ENCODE data around the gene NOD1.
"Not testable (repeated sequence)": the region's sequence is repeated elsewhere in the genome, so short reads cannot be mapped to it uniquely, and the experiment has no call there.

NOD1 gene, protein sequence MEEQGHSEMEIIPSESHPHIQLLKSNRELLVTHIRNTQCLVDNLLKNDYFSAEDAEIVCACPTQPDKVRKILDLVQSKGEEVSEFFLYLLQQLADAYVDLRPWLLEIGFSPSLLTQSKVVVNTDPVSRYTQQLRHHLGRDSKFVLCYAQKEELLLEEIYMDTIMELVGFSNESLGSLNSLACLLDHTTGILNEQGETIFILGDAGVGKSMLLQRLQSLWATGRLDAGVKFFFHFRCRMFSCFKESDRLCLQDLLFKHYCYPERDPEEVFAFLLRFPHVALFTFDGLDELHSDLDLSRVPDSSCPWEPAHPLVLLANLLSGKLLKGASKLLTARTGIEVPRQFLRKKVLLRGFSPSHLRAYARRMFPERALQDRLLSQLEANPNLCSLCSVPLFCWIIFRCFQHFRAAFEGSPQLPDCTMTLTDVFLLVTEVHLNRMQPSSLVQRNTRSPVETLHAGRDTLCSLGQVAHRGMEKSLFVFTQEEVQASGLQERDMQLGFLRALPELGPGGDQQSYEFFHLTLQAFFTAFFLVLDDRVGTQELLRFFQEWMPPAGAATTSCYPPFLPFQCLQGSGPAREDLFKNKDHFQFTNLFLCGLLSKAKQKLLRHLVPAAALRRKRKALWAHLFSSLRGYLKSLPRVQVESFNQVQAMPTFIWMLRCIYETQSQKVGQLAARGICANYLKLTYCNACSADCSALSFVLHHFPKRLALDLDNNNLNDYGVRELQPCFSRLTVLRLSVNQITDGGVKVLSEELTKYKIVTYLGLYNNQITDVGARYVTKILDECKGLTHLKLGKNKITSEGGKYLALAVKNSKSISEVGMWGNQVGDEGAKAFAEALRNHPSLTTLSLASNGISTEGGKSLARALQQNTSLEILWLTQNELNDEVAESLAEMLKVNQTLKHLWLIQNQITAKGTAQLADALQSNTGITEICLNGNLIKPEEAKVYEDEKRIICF

DNA sequence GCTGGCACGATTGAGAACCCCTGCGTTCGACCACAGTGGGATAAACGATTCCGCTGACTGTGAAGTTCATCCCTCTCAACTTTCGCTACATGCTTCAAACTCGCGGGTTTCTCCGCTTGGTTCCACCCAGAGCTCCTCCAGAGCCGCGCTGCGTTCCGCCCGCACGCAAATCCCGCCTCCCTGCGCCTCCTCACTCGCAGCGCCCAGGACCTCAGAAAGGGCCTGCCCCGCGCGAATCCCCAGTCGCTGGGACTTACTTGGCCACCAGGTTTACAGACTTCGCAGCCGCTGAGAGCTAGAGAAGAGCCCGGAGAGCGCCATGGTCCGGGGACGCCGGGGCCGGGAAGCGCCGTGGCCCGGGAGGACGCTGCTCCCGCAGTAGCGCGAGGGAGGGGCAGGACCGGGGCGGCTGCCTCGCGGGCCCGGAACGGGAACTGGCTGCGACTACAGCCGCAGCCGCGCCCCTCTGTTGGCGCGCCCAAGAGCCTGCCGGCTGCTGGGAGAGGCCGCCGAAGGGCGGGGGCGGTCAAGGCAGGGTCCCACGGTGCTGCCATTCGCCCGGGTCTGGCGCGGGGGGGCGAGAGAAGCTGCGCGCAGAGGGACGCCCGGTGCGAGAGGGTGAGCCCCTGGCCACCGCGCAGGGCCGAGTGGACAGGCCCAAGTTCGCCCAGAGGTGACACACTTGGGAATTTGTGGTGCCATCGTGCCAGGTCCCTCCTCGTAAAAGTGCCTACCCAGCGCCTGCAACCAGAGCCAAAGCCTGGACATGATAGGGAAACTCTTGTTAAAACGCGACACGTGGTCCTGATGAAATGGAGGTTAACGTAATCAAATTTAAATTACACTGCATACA, at the start of gene NOD1:
Gene NOD1 (minus strand): TSS at position 436 of the 853 bp plus-strand sequence. CDS start 21,863 bp downstream, outside the sequence.
- no peak for DNase-seq (ENCODE audit: low read depth)

DNA sequence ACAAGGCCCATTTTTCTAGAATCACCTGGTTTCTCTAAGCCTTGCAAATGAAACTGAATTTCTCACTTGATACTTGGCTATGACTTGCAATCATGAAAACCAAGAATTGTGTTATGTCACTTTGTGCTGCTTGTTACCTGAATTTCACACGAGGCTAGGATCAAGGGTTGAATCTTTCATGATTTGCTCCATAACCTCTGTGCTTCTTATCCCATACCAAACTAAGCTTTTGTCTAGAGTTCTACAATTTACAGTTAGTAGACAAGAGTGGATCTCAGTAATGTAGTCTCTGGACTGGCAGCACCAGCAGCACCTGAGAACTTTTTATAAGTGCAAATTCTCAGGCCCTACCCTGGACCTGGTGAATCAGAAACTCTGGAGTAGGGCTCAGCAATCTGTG, 48.7 kb upstream of the NOD1 start:
- not testable (repeated sequence) for DNase-seq (ENCODE audit: low read depth)

DNA sequence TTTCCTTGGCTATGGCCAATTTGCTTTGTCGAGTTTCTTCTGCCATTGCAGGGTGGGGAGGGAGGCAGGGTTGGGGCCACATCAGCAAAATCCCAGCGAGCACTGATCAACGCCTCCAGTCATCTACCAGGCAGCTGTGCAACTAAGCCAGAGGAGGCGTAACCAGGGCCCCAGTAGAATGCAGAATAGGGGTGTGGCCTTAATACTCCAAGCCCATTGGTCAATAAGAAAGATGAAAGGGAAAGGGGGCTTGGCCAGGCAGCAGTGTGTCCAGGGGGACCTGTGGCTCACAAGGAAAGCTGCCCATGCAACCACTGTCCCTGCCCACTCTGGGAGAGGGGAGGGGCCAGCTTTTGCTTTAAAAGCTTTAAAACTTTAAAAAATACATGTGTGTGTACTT, 47.6 kb upstream of the NOD1 start:
- no peak for DNase-seq (ENCODE audit: low read depth)

DNA sequence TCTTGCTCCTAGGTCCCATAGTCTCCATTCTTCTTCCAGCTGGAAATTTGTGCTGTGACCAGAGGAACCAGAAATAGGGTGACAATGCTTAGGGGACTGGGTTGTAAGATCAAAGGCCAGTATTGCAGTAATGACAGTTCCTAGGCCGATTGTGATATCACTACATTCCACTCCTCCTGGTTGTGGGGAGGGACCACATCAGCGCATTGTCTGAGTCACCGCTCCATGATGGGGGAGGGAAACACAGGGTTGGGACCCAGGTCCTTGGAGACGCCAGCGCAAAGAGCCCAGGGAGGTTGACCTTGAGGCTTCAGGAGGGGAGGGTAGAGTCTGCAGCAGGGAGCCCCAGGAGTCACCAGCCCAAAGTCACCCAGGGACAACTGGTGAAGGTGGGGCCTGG, 46.8 kb upstream of the NOD1 start:
- no peak for DNase-seq (ENCODE audit: low read depth)

DNA sequence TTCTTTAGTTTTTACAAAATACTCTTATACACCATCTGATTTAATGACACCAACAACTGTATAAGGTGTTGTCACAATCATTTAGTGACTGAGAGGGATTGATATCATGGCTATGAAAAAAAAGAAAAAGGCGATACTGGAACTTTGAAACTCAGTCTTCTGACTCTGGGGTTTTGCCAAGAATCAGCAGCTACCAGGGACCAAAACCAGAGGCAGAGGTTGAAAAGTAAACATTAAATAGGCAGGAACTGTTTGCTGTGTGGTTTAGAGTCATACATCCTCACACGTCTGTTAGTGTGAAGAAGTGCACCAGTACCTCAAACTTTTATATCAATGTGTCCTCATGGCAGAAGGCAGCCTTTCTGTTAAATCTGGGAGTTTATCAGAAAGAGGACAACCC, 46.0 kb upstream of the NOD1 start:
- DNase-seq (ENCODE audit: low read depth), result no peak

DNA sequence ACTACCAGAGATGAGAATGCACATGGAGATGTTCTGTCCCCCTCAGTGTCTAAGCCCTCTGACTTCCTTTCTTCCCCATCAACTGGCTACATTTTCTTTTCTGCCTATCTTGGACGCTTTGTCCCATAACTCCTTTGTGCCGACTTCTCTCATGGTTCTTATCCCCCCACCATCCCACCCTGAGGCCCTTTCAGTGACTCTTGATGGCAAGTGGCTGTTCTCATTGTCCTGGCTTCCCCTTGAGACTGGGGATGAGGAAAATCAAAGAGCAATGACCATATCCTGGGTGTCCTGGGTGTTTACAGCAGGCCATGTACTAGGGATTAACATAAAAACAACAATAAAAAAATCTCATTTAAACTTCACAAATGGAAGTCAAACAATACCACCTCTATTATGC, 44.9 kb upstream of the NOD1 start:
- DNase-seq (ENCODE audit: low read depth), result no peak

DNA sequence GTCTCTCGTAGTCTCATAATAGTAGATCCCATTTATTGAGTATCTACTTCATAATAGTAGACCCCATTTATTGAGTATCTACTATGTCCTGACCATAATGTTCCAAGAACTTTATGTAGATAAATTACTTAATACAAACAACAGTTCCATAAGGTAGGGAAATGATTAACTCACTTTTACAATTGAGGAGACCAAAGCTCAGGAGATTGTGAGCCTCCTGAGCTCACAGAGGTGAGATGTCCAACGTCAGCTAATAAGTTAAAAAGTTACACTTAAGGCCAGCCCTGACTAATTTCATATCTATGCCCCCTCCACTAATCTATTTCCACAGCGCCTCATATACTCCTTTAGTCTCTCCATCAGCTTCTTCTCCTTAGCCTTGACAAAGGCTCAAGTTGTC, 43.6 kb upstream of the NOD1 start:
- no peak for DNase-seq (ENCODE audit: low read depth)

DNA sequence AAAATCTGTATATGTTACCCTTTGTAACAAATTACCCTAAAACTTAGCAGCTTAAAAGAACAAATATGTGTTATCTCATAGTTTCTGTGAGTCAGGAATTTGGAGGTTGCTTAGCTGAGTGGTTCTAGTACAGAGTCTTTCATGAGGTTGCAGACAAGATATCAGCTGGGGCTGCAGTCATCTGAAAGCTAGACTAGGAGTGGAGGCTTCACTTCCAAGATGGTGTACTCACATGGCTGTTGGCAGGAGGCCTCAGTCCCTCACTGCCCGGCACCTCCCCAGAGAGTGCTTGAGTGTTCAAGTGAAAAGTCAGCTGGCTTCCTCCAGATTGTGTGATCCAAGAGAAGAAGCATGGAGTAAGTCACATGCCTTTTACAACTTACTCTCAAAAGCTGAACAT, 42.9 kb upstream of the NOD1 start:
- no peak for DNase-seq (ENCODE audit: low read depth)

DNA sequence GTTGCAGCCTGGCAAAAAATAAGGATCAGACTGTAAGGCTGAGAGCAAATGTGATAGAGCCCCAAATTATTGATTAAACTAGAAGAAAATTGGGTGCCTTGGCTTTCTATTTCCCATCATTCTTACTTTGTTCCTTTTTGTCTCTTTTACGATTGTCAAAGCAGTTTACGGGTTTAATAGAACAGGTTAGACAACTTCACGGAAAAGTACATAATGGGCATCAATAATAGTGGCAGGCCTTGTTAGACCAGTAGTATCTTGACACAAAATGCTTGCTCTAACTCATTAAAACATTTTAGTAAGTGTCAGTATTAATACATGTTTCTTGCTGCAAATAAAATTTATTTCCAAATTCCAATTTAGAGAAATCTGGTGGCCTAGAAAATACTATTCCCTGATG, 40.5 kb upstream of the NOD1 start:
- no peak for DNase-seq (ENCODE audit: low read depth)

DNA sequence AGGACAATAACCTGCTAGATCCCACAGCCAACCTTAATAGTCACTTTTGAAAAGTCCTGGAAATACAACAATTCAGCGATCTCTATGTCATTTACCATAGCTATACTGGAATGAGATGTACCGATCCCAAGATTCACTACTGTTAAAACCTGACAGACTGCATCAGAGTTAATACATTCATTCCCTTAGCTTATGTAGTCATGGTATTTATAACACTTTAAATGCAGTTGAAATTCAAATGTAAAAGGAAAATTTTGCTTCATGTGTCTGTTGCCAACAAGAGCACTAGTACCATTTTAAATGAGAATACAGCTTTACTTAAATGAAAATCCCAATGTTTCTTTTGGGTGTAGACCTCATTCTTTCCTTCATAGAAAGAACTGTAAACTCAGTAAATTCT, 37.2 kb upstream of the NOD1 start:
- DNase-seq (ENCODE audit: low read depth), result no peak

DNA sequence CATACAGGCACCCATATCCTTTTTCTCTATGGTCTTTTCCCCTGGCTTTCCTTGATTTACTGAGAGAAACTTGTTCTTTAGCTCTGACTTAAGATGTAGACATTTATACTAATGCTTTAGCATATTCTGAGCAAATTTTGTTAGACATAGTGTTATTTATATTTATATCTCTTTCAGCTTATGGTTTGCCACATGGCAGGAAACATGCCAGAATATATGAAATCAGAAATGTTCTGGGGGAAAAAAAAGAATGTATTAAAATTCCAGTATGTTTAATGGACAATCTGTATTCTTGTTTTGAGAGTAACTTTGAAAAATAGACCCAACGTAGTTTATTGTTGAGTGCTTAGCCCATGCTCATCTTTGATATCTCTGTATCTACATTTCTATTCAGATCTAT, 36.2 kb upstream of the NOD1 start:
- DNase-seq (ENCODE audit: low read depth), result no peak

DNA sequence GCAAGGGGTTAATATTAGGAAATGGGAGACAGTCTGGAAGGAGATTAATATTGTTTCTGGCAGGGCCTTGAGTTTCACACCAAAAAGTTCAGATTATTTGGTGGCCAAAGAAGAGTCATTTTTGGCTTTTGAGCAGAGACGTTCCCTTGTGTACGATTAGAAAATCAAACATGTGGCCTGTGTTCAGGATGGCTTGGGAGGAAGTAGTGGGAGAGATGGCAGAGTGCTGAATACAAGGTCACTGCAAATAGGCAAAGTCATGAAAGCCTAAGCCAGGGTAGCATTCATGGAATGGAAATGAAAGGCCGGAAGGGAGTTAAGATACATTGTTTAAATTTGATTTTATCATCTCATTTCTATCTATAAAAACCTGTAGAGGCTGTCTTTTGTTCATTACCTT, 35.6 kb upstream of the NOD1 start:
- DNase-seq (ENCODE audit: low read depth), result no peak

DNA sequence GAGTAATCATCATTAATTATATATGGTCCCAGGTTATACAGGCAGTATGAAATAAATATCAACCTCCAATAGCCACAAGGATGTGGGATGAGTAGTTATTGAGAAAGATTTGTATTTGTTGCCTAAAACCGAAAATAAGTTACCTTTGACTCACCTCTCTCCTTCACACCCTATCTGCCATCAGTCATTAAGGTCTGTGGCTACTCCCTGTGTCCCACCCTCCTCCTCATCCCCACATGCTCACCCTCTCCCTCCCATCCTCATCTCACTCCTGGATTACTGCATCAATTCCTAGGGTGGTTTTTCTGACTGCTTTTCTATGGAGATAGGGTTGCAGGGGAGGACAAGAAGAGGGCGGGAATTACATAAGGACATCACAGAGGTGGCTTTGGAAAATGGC, 35.2 kb upstream of the NOD1 start:
- DNase-seq (ENCODE audit: low read depth), result no peak

DNA sequence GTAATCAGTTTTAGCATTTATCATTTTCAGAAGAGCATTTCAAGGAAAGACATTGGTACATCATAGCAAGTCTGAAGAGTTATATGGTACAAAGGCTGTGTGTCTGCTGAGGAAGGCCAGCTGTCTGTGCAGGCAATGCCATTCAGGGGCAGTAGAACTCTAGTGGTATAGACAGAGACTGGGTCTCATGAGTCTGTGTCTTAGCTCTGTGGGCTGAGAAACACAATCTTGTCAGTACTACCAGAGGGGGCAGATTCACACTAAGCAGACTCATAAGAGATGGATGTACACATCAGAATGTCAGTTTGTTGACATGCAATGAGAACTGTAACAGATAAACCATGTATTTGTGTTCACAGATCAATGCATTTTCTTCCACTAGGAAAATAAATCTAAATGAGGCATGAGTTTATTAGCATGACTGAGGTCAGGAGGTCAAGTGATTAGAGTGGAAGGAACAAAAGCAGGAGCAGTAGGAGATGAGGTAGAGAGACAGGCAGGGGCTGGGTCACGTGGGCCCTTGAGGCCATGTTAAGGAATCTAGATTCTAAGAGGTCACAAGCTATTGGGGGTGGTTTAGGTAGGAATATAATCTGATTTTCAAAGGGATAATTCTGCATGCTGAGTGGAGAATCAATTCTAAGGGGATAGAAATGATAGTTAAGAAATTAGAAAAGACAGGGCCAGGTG, 33.5 kb upstream of the NOD1 start:
- DNase-seq (ENCODE audit: low read depth), result no peak

DNA sequence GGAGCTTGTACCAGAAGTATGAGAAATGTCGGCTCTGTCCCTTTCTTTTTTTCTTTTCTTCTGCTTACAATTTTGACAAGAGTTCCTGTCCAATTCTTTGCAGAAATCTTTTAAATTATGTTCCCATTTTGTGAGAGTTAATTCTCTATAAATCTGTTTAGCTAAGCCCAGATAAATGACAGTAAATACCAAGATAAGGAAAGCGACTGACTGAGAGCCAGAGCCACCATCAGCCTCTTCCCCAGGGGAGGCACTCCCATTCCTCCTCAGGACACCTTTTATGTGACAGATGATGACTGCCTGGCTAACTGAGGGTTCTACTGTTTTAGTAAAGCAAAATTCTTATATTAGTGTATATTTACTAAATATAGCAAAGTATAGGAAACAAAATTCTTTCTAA, 32.9 kb upstream of the NOD1 start:
- DNase-seq (ENCODE audit: low read depth), result no peak

DNA sequence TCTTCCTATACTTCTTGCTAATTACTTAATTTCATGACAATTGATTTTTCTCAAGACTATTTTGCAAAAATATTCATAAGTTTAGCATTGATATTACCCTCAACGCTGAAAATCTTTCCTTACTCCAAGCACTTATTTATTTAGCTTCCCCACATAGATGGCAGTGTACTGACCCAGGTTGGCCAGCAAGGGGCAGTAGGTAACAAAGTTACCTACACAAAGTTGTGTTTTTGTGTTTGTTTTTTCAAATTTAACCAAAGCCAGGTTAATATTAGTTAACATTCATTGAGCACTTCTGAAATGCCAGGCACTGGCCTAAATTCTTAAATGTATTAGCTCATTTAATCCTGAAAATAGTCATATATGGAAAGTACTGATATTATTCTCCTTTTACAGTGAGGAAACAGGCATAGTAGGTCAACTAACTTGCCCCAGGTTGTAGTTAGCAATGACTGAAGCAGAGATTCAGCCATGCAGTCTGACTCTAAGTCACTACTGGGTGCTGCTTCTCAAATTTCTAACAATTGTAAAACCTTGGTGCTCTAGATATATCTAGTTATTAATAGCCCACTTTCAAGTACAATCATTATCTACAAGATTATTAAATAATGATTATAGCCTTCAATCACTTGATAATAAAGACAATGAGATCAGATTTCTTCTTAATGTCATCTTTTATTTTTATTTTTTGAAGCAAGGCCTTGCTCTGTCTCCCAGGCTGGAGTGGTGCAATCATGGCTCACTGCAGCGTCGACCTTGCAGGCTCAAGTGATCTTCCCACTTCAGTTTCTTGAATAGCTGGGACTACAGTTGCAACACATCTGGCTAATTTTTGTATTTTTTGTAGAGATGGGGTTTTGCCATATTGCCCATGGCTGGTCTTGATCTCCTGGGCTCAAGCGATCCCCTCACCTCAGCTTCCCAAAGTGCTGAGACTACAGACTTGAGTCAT, 31.8 kb upstream of the NOD1 start:
- DNase-seq (ENCODE audit: low read depth), result no peak

DNA sequence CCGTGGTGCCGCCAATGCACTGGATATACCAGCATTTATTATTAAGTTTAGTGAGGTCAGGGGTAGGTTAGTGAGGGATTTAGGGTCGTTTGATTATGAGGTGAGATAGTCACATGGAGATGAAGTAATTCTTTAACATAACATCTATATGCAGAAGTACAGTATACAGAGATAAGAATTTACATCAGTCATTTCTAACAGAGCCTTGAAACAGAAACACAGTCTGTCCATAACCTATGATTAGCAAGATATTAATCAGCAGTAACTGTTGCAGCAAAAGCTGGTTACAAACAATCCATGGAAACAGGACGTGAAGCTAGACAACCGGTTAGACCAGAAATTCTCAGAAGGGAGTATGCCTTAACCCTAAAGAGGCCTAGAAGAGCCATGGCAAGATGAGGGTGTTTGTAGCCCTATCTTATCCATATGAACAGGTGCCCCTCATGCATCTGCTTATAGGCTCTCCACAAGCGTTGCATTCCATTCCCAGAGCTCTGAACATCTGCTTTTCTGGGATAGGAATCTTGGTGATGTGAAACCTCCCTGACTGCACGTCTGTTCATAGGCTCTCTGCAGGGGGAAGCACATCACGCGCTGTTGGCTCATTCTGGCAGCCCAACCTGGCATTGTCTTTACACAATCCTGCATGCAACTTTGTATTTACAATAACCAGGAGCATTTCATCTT, 30.7 kb upstream of the NOD1 start:
- not testable (repeated sequence) for DNase-seq (ENCODE audit: low read depth)

DNA sequence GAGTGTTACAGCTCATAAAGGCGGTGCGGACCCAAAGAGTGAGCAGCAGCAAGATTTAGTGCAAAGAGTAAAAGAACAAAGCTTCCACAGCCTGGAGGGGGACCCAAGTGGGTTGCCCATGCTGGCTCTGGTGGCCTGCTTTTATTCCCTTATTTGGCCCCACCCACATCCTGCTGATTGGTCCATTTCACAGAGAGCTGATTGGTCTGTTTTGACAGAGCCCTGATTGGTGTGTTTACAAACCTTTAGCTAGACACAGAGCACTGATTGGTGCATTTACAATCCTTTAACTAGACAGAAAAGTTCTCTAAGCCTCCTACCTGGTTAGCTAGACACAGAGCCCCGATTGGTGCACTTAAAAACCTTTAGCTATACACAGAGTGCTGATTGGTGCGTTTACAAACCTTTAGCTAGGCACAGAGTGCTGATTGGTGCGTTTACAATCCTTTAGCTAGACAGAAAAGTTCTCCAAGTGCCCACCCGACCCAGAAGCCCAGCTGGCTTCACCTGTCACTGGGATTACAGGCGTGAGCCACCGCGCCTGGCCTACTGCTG, 28.8 kb upstream of the NOD1 start:
- DNase-seq (ENCODE audit: low read depth), result not testable (repeated sequence)

DNA sequence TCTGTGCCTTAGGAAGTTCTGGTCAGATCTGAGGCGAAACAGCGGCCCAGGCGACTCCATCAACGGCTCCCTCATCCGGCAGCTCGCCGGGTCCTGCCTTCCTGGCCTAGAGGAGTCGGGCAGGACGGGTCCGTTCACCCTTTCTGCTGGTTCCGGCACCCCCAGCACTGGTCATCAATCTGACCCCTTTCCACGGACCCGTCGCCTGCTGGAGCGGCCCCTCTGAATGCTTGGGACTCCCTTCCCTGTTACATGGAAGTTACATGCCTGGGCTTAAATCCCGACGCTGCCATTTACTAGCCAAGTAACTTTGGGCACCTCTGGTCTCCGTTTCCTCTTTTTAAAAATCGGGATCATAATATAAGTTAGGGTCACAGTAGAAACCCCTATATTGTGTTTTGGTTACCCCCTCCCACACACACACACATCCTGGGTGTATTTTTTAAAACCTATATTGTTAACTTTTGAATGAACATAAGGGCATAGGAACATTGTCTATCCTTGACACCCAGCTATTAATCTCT, 26.7 kb upstream of the NOD1 start:
- DNase-seq (ENCODE audit: low read depth), result no peak
